Measurements from ENCODE around the gene PSMD6. TPM values are rescaled to one million over a fixed set of nuclear protein-coding genes. Genes with fewer than 3 reads are reported as not detected.
A peak's percentile ranks its signal among the peaks of the same experiment; 100 is the strongest.

PSMD6 gene
- total RNA-seq, 2 donors from 2014 or later = 99.7 to 109 TPM

DNA sequence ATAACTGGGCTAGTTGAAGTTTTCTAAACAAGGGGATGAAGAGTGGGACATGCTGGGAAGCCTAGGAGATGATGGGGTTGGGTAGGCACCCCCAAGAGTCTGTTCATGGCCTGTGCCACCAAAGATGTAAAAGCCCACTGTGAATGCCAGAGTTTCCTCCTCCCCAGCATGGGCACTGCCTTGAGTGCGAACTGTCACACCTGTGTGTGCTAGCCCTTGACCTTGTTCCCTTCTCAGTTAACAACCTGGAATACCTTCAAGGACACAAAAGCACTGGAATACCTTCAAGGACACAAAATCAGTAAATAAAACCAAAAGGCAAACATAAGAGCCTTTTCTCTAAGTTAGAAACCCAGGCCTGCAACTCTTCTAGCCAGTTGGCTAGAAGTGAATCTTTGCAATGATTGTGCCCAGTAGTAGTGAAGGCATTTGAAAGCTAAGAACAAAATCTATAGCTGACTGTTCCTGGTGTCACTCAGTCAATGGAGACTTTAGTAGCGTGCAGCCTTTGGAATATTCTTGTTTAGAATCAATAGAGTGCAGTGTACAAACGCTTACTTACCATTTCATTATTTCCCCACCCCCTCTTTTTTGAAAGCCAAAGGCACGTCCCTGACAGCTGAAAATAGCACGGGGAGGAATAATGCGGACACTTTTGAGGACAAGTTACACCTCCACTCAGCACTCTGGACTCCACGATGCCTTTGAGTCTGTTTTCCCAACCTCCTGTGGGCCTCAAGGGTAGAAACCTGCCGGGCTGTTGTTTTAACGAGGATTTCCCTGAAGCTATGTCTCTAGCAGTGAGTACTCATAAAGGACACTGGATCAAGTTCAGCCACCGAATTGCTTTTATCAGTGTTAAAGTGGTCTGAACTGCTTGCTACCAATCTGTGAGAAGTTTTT, 24.2 kb downstream of the PSMD6 start:
- Mint-ChIP-seq H3K9me3 (no peaks in the 10 kb centered on the region), H3K36me3 (ENCODE audit: low read depth) (peaks cover 55% of the 10 kb centered on the region), H3K27ac (peak overlapping the region; percentile 28), H3K4me1 (peaks cover 20% of the 10 kb centered on the region), H3K4me3 (no peak overlapping the region), H3K27me3 (ENCODE audit: insufficient read depth) (no peaks in the 10 kb centered on the region)
- TF ChIP-seq, protein P1, sequence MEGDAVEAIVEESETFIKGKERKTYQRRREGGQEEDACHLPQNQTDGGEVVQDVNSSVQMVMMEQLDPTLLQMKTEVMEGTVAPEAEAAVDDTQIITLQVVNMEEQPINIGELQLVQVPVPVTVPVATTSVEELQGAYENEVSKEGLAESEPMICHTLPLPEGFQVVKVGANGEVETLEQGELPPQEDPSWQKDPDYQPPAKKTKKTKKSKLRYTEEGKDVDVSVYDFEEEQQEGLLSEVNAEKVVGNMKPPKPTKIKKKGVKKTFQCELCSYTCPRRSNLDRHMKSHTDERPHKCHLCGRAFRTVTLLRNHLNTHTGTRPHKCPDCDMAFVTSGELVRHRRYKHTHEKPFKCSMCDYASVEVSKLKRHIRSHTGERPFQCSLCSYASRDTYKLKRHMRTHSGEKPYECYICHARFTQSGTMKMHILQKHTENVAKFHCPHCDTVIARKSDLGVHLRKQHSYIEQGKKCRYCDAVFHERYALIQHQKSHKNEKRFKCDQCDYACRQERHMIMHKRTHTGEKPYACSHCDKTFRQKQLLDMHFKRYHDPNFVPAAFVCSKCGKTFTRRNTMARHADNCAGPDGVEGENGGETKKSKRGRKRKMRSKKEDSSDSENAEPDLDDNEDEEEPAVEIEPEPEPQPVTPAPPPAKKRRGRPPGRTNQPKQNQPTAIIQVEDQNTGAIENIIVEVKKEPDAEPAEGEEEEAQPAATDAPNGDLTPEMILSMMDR (conservative IDR thresholded peaks at IDR 0.05) = no peak
- Histone ChIP-seq H3K9me3 (ENCODE audit: control insufficient read depth, low read length) (no peaks in the 10 kb centered on the region), H3K9ac (ENCODE audit: extremely low read depth, low read length, poor library complexity, severe bottlenecking) (no peak overlapping the region), H3K36me3 (ENCODE audit: control insufficient read depth, insufficient read depth, low read length) (peaks cover 90% of the 10 kb centered on the region), H3K27me3 (ENCODE audit: control insufficient read depth, insufficient read depth, low read length, poor library complexity, severe bottlenecking) (no peaks in the 10 kb centered on the region), H3K4me1 (ENCODE audit: control insufficient read depth, insufficient read depth, low read length) (no peaks in the 10 kb centered on the region), H3K4me3 (ENCODE audit: low read length) (no peak overlapping the region), H3K27ac (ENCODE audit: low read depth, low read length) (no peak overlapping the region)
- 85 to 89% methylated on average over 3 to 10 of the region's 10 CpGs for WGBS, 2 experiments (ENCODE audit: insufficient coverage in 1 of 2, insufficient read length in 1 of 2)
- peak; percentile 56 for DNase-seq

DNA sequence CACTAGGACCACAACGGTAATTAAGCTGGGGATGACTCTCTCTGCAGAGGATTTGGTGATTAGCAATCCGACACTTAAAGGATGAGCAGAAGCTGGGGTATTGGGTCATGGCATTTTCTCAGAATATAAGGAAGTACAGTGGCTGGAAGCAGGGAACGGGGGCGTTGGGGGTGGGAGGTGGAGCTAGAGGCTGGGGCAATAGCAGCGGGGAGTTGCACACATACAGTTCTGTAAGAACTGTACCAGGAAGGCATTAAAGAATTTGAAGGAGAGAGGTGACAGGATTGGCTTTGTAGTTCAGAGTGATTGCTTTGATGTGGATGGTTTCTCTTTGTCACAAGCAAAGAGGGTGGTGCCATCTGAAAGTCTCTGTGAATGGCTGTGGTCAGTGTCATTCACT, 28.2 kb downstream of the PSMD6 start:
- H3K27me3 Mint-ChIP-seq (ENCODE audit: insufficient read depth) = no peaks in the 10 kb centered on the region
- no peak overlapping the region for H3K4me3 Mint-ChIP-seq
- TF ChIP-seq, protein P1 (conservative IDR thresholded peaks at IDR 0.05) = no peak
- Histone ChIP-seq H3K27ac (ENCODE audit: low read depth, low read length) (no peak overlapping the region), H3K9me3 (ENCODE audit: control insufficient read depth, low read length) (no peaks in the 10 kb centered on the region), H3K4me1 (ENCODE audit: control insufficient read depth, insufficient read depth, low read length) (no peaks in the 10 kb centered on the region), H3K36me3 (ENCODE audit: control insufficient read depth, insufficient read depth, low read length) (peaks cover 91% of the 10 kb centered on the region), H3K4me3 (ENCODE audit: low read length) (no peak overlapping the region), H3K9ac (ENCODE audit: extremely low read depth, low read length, poor library complexity, severe bottlenecking) (no peak overlapping the region), H3K27me3 (ENCODE audit: control insufficient read depth, insufficient read depth, low read length, poor library complexity, severe bottlenecking) (no peaks in the 10 kb centered on the region)
- no peak for DNase-seq
- H3K9me3 Mint-ChIP-seq = no peaks in the 10 kb centered on the region
- peaks cover 26% of the 10 kb centered on the region for H3K4me1 Mint-ChIP-seq
- 93 to 96% methylated on average over 4 to 5 of the region's 5 CpGs for WGBS, 2 experiments (ENCODE audit: insufficient coverage in 1 of 2, insufficient read length in 1 of 2)
- H3K36me3 Mint-ChIP-seq (ENCODE audit: low read depth) = peaks cover 72% of the 10 kb centered on the region
- no peak overlapping the region for H3K27ac Mint-ChIP-seq

DNA sequence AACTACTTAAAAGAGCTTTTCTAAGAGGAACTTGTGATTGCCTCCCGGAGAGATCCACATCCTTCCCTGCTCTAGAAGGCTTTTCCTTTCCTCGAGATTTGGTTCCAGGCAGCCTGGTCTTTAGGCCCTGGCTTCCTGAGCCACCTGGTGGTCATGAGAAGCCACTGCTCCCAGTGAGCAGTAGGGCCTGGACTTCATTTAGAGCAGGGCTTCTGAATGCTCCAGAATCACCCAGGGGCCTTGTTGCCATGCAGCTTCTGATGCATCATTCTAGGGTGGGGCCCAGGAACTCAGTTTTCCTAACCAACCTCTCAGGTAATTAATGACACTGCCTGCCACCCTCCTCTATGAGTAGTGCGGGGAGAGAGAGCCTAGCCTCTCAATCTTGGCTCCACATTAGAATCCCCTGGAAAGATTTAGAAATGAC, 29.6 kb downstream of the PSMD6 start:
- H3K4me1 Mint-ChIP-seq = peaks cover 14% of the 10 kb centered on the region
- H3K9me3 Mint-ChIP-seq = no peaks in the 10 kb centered on the region
- Histone ChIP-seq H3K36me3 (ENCODE audit: control insufficient read depth, insufficient read depth, low read length) (peaks cover 91% of the 10 kb centered on the region), H3K4me1 (ENCODE audit: control insufficient read depth, insufficient read depth, low read length) (no peaks in the 10 kb centered on the region), H3K27me3 (ENCODE audit: control insufficient read depth, insufficient read depth, low read length, poor library complexity, severe bottlenecking) (no peaks in the 10 kb centered on the region), H3K27ac (ENCODE audit: low read depth, low read length) (no peak overlapping the region), H3K4me3 (ENCODE audit: low read length) (no peak overlapping the region), H3K9me3 (ENCODE audit: control insufficient read depth, low read length) (no peaks in the 10 kb centered on the region), H3K9ac (ENCODE audit: extremely low read depth, low read length, poor library complexity, severe bottlenecking) (no peak overlapping the region)
- peak; percentile 90 for DNase-seq
- TF ChIP-seq, protein P1 (conservative IDR thresholded peaks at IDR 0.05) = peak; percentile 98
- H3K27ac Mint-ChIP-seq = no peak overlapping the region
- H3K36me3 Mint-ChIP-seq (ENCODE audit: low read depth) = peaks cover 73% of the 10 kb centered on the region
- H3K4me3 Mint-ChIP-seq = no peak overlapping the region
- 39 to 47% methylated on average over 3 of the region's 3 CpGs for WGBS, 2 experiments (ENCODE audit: insufficient coverage in 1 of 2, insufficient read length in 1 of 2)
- H3K27me3 Mint-ChIP-seq (ENCODE audit: insufficient read depth) = no peaks in the 10 kb centered on the region

Measured in endodermal cell (in vitro differentiated cells).